HG03175 (cell line): Measurements from ENCODE around the gene PHLPP2.

Source experiments
- ATAC-seq: cut with Tn5 transposase; IDR thresholded peaks from one replicate; pipeline ENCODE4 v1.9.1; 2021; ENCODE audit warnings: mild to moderate bottlenecking, moderate library complexity; ENCODE audit not compliant: unreplicated experiment

PHLPP2 gene

DNA sequence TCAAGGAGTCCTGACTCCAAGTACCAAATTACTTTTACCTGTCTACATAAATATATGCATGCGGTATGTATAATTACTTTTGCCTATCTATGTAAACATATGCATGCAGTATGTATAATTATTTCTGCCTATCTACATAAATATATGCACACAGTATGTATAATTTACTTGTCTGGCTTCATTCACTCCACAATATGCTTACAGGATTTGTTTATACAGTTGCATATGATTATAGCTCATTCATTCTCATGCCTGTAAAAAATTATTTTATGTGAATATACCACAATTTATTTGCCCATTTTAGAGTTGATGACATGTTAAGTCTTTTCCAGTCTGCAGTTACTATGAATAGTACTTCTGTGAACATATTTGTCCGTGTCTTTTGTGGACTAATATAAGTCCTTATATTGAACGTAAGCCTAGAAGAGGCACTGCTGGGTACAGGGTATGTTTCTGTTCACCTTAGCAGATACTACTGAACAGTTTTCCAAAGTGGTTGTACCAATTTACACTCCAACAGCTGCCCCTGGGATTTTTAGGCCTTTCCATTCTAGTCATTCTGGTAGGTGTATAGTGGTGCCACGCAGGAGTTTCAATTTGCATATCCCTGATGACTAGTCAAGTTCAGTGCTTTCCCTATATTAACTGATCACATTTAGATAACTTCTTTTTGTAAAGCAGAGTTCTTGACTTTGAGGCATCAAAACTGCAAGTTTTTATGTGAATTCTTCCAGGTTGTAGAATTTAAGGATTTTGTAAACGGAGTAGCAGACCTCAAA is 51.5 kb downstream of the PHLPP2 start:
- no peak for ATAC-seq

DNA sequence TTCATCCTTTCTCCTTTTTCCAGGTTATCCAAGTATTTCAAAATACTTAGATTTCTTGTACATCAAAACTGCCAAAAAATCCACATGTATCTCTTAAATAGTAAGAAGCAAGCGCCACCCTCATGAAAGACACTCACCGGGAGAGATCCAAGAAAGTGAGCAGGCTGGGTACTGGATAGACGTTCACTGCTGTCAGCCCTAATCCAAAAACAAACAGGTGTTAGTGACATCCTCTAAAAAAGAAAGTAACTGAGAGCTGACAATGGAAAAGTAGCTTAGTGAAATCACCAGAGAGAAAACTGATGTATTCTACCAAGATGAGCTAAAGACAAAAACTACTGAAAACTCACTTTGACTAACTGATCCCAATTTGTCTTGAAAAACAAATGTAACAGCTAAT is 52.4 kb downstream of the PHLPP2 start:
- ATAC-seq, result no peak

DNA sequence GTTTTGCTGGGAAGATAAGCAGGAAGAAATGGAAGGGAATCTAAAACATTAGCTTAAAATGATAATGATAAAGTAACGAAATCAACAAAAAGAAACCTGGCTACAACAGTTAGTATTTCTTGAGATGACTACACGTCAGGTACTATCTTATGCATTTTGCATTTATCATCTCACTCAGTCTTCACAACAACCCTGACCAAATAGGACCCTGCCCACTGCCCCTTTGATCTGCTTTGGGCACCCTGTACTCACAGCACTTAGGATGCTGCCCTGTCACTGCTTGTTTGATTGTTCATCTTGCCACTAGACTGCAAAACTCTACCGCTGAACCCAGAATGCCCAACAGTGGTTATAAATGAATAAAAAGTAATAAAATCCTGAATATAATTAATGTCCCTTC is 53.3 kb downstream of the PHLPP2 start:
- no peak for ATAC-seq

DNA sequence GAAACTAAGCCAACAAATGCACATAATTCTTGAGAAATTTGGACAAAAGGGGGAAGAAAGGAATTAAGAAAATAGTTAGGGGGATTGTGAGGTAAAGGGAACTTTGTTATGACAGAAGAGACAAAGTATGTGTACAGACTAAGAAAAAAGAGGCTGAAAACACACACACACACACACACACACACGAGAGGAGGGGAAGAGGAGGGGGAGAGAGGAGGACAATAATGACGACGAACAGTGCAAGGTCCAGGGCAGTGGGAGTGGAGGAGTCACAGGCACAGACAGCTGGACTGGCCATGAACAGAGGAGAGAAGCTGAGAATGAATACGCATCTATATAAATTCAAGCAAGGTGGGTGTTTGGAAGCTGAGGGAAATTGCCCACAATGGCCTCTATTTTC is 54.0 kb downstream of the PHLPP2 start:
- ATAC-seq, result no peak

DNA sequence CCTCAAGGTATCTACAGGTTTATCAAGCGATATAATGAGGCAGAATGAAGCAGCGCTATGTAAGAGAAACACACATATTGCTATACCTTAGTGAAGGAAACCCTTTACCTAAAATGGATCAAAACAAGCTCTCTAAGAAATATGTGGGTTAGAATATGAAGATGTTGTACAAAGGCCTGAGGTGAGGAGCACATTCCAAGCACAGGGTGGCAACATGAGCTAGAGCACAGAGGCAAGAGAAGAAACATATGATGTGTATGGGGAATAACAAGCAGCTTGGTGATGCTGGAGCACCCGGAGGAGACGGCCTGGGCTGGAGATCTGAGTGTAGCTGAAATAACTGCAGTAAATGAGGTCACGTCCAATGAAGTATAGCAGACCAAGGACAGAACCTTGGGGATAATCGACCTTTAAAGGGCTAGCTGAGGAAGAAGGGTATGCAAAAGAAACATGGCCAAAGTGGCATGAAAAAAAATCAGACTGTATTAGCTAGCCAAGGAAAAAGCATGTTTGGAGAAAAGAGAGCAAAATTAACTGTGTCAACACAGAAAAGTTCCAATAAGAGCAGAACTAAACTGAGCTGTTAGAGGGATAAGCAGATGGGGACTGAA is 54.5 kb downstream of the PHLPP2 start:
- no peak for ATAC-seq

DNA sequence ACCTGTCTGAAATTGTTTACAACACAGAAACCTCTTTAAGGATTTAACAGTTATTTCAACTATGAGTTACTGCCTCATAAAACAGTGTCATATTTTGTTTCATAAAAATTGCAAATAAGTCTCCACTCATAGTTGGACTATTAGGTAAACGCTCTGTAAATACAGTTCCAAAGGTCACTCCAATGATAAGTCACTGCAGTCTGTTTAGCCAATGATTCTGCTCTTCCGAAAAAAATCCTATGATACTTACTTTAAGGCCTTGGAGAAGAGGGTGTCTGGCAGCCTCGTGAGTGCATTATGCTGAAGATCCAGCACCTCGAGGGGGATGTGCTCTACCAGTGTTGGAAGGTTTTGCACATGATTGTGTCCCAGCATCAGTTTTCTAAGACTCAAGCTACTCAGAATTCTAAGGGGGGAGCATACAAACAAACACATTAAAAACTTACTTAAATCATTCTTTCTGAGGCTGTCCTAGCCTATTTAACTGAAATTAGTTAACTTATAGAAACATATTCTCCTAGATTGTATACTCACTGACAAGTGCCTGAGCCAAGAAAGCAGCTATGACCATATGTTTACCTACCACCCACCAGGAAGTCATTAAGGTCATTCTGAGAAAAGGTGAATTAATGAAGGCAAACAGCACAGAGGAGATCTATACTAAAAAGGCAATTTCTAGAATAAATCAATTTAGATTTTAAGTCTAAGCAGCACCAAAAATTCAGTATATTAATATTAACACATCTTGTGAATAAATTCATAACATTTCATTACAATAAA is 57.4 kb downstream of the PHLPP2 start:
- ATAC-seq, result no peak

DNA sequence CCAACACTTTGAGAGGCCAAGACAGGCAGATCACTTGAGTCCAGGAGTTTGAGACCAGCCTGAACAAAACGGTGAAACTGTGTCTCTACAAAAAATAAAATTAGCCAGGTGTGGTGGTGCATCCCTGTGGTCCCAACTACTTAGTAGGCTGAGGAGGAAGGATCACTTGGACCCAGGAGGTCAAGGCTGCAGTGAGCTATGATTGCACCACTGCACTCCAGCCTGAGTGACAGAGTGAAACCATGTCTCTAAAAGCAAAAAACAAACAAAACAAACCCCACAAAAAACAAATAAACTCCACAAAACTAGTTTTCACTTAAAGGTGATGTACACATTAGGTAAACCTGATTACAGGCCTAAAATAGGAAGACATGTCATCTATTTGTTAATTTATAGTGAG is 58.2 kb downstream of the PHLPP2 start:
- no peak for ATAC-seq

DNA sequence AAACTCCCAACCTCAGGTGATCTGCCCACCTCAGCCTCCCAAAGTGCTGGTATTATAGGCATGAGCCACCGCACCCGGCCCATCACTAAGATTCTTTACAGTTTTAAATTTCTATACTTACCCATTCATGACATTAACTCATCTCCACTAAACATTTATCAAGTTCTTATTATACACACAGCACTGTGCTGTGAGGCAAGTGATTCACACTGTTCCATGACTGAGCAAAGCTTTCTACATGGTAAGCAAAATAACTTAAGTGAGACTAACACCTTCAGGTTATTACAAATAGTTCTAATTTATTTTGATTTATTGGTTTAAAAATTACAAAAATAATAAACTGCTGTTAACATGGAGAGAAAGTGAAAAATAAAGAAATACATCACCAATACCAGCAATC is 65.0 kb downstream of the PHLPP2 start:
- ATAC-seq, result no peak

DNA sequence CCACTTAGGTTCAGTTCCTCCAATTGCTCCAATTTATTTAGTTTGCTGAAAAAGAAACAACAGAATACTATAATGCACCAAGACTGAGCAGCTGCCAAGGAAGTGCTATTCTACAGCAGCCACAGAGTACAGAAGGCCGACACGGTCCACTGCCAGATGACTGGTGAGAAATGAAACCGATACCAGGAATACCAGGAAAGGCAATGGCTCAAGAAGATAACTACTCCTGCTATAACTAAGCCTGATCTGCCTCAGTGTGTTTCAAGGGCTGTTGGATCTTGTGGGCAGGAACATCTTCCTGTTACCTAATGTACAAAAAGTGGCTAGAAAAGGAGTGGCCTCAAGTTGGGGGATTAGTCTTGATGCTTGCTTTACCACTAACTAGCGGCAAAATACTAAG is 65.7 kb downstream of the PHLPP2 start:
- ATAC-seq, result no peak

DNA sequence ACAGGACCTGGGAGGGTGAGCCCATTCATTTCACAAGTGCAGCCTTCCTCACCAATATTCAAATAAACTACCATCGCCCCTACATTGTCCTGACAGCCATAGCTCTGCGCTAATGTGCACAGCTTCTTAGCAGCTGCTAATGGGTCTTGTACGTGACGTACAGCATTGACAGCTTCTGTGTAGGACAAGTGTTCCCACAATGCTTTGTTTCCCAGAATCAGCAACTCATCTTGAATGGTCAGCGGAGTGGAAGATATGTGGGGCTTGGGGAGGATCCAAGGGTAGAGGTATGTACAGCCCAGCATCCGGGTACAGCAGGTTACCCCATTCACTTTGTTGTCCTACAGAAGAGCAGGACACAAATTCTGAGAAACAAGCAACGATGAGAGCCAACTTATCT is 74.8 kb downstream of the PHLPP2 start:
- no peak for ATAC-seq

DNA sequence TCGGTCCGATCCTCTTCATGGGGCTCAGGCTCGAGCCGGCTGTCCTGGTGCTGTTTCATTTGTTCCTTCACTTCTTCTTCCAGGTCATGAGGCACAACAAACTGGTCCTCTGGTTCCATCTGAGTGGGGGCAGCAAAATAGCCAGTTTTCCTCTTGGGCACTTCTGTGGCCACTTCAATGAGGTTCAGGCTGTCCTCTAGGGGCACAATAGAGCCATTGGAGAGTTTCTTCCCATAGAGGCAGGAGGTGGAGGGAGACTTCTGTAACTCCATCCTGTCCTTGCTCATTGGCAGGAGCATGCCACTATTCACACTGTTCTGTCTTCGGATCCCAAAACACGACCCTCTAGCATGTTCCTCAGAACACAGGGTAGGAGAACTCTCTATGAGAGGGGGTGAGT is 75.6 kb downstream of the PHLPP2 start:
- no peak for ATAC-seq

DNA sequence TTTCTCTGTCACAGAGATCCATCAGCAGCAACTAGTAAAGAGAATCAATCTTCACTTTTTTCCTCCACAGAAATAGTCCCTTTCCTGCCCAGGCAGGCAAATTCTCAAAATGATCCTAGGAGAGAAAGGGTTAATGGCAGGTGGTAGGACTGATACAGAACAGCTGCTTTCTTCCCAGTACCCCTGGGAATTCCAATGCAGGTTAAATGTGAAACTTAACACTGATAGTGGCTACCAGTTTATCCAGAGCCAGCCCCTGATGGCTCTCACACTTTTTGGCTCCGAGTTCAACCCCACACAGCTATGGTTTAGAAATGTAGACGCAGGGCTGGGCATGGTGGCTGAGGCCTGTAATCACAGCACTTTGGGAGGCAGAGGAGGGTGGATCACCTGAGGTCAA is 76.3 kb downstream of the PHLPP2 start:
- ATAC-seq, result no peak

DNA sequence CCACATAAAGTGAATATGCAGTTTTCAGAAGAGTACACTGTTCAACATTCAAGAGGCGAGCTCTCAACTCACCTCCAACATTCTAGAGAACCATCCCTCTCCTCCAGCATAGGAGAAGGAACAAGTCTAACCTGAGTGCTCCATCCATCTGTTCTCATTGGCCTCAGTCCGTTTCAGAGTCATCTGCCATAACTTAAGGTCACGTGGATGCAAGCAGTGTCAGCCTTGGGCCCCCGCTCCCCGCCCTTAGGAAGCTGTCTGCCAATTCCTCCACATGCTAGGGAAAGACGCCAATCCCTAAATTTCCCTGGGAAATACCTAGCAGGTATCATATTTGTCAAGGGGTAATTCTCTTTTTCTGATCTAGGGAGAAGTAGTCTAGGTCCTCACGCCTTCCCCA is 77.1 kb downstream of the PHLPP2 start:
- ATAC-seq, result no peak

DNA sequence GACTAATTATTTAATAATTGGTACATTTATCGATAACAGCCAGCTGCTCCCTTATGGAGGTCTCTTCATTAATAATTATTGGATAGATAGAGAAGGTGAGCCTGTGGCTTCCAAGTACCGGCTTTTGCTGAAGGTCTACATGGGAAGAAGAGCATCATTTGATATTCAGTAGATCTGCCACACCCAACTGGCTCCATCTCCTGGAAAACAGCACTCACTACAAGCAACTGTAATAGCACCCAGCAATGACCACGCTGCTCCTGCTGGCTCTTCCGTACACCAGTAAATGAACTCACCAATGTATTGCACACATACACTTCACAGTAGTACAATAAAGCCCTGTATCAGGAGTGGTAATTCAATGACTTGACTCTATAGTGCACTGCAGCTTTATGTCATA is 79.1 kb downstream of the PHLPP2 start:
- no peak for ATAC-seq

DNA sequence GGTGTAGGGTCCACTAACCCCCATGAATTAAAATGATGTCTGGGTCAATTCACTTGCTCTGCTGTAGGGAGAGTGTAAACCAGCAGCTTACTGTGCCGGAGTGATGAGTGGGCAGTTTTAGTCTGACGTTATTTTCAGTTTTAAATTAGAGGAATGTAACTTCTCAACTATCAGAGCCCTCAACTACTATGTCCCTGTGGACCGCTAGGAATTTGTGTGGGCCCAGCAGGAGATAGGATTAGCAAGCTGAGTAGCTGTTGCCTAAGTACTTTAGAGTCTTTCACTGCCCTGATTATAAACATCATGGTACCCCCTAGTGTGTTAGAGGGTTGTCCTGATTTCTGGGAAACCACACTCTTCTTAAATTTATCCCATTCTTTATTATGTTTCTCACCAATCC is 87.1 kb downstream of the PHLPP2 start:
- no peak for ATAC-seq

DNA sequence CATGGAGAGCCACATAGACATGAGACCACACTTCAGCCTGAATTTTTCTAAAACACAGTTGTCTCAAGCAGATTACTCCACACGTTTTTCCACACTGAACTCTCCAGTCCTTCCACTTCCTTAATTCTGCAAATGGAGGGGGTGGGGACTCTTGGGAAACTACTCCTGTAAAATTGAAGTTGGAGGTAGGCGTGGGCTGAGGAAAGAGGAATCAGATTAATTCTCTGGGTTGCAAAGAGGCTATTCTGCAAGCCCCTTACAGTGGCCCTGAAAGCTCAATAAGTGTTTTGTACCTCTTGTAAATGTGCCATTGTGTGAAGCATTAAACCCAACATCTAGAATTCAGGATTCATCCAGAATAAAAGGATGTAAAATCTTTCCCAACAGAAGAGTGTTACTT is 88.9 kb downstream of the PHLPP2 start:
- ATAC-seq, result no peak

DNA sequence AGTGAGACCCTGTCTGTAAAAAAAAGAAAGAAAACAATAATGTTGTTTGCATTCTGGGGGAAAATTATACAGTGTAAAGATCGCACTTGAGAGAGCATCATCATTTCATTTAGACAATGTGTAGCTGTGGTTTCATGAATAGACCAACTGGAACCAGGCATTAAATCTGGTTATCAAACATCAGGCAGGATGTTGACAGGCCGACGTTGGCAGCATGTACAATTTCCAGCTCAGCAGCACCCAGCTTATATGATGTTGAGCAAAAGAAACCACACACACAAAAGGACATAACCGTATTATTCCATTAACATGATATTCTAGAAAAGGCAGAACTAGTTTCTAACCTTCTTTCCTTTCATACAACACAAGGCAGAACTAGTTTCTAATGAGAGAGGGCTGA is 92.7 kb downstream of the PHLPP2 start:
- ATAC-seq, result no peak

DNA sequence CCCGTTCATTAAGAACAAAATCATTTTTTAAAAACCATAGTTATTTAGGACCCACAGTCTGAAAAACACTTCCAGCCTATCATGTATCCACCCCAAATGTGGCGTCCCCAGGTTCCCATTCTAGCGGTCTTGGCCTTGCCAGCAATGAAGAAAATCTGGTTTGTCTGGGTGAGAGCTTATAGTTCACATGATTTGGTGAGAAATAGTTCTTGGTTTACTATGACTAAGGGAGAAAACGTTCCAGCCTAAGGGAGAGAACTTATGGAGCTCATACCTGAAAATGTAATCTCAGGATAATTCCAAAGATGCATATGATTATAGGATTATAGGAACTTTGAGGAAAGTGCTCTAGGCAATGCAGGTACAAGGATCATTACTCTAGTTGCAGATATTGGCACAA is 93.7 kb downstream of the PHLPP2 start:
- no peak for ATAC-seq

DNA sequence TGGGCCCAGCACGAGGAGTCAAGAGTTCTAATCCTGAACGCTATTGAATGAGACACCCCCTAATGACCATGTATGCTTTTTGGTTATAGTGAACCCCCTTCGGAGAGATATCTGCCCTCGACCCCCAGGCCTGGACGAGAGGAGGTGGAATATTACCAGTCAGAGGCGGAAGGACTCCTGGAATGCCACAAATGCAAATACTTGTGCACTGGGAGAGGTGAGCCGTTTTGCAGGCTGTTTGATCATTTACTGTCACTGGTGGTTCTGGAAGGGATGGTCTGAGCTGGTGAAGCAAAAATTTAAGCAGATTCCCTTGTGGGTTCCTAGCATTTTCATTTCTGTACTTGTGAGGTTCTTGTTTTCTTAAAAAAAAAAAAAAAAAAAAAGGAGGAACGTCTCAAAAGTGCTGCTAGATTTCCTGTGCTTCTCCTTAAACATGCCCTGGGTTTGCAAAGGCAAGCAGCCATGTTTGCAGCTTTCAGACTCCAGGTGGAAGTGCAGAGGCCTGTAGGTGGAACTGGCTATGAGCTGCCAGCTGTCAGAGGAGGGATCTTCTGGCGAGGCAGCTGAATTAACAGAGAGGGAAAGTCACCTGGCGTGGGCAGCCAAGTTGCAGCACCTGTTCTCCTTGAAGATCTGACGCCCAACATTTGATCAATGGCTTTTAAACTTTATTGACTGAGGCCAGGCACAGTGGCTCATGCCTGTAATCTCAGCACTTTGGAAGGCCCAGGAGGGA is 95.1 kb downstream of the PHLPP2 start:
- ATAC-seq, result no peak

DNA sequence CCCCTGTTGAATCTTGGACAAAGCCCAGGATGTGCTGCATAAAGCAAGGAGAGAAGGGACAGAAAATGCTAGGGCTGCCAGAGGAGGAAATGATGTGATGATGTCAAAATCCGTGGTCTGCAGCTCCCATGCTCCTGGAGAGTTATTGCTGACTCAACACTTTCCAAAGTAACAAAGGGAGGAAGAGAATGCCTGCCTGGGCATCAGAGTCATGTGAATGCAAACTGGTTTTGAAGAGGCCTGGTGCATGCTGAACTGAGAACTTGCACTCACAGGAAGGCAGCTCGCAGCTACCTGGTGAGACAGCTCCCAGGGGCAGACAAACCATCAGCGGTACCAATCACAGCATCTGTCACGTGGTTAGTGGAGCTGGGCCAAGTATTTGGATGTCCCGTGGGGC is 95.7 kb downstream of the PHLPP2 start:
- no peak for ATAC-seq

DNA sequence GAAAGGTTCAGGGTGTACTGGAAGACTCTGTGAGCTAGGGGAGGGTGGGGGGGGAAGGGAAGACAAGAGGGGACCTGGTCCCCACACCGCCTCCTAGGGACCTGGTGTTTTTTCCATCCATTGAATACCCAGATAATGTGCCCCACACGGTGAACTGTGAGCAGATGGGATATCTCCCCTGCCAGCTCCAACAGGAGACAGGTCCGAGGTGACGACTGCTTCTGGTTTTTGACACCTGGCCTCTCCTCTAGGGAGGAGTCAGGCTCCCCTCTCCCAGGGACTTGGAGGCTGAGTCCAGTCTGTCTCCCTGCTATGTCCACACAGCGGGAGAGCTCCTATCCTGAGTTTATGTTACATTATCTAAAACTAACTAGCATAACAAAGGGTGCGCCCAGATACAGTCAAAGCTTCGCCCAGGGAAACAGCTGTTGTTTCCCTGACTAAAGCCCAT is 96.7 kb downstream of the PHLPP2 start:
- no peak for ATAC-seq
